Psoas muscle (tissue), 8 donors: ENCODE results near the gene SETD1A. TPM values are rescaled to one million over a fixed set of nuclear protein-coding genes. Genes with fewer than 3 reads are reported as not detected.

Source experiments
- ATAC-seq, 4 donors: fragments of 200-7000 bp; cut with Tn5 transposase; one replicate each; pipeline ENCODE4 v1.9.1; 2020; ENCODE audit warnings: moderate library complexity in 3 of 4, mild to moderate bottlenecking in 2 of 4
- DNase-seq, 2 donors: peaks; one replicate each; pipeline ENCODE4 v3.0.0-alpha.2; 2020
- H3K27ac ChIP-seq: fragments of 200-600 bp; one replicate; pipeline ENCODE4 v1.8.0; 2022
- H3K27me3 ChIP-seq, 3 donors: fragments of 200-600 bp in 1 of 3; one replicate each; pipeline versions ENCODE4 v1.6.1 to v1.8.0; 2013 to 2022; ENCODE audit warnings: low read length in 2 of 3, mild to moderate bottlenecking in 2 of 3, moderate library complexity in 1 of 3; ENCODE audit not compliant: insufficient read depth in 3 of 3
- H3K36me3 ChIP-seq, 2 donors: fragments of 200-600 bp in 1 of 2; one replicate each; pipeline versions ENCODE4 v1.6.1 to v1.8.0; 2013 to 2022; ENCODE audit warnings: low read depth in 1 of 2, mild to moderate bottlenecking in 1 of 2, moderate library complexity in 1 of 2; ENCODE audit not compliant: insufficient read depth in 1 of 2
- H3K4me1 ChIP-seq: fragments of 200-600 bp; one replicate; pipeline ENCODE4 v1.8.0; 2022
- H3K4me3 ChIP-seq: fragments of 200-600 bp; one replicate; pipeline ENCODE4 v1.8.0; 2022; ENCODE audit warnings: mild to moderate bottlenecking
- H3K9me3 ChIP-seq: fragments of 200-600 bp; one replicate; pipeline ENCODE4 v1.8.0; 2022
- CTCF ChIP-seq: fragments of 200-600 bp; IDR thresholded peaks from one replicate; pipeline ENCODE4 v1.8.0; 2022; ENCODE audit warnings: antibody characterized with exemption
- WGBS, 3 donors: extraction: QIAGEN DNeasy Blood & Tissue Kit; methylation state at CpG; one replicate each; pipeline versions ENCODE4 v1.1.6 to v1.1.7; 2013; 5-methylcytosine and 5-hydroxymethylcytosine counted together
- intact Hi-C, 2 donors: fragments of 100-400 bp; cut with DNase I; formaldehyde crosslinking; loops; one replicate each; pipeline versions ENCODE4 v1.11.0 to v1.14.2; 2022
- polyA plus RNA-seq, 3 donors: library from polyadenylated mRNA; stranded (reverse); fragments of 200-250 nt; gene quantifications; one replicate each; pipeline ENCODE4 v1.2.3, GENCODE V29; 2013
- total RNA-seq, 4 donors: library from RNA; stranded (reverse); fragmentation: NEBNext Ultra II Directional in 2 of 4; extraction: Animal tissue kit (Norgen Biotek cat#: 25700) in 2 of 4; gene quantifications; one replicate each; pipeline versions ENCODE4 v1.2.1 to v1.2.4, GENCODE V29; 2021 to 2023
- donor health status: healthy with polysubstance abuse.
- donor health status: DM: no; HTN: no; CAD: no; lungs with moderate emphysema.
- donor health status: Bipolar disorder and iron deficiency.
- donor health status: healthy.
- donor health status: DM: yes; HTN: yes; CAD: no.
- donor health status: DM: no; HTN: no; CAD: no.
- donor health status: DM: no; HTN: no; CAD: no.
- donor health status: DM: yes; HTN: yes; CAD: no.

The SETD1A gene
- total and polyA plus RNA-seq, 7 donors: 7.9 to 19.0 (median 14.9) TPM

- Histone ChIP-seq H3K36me3 (no peaks in the 10 kb centered on the region), H3K27me3 (no peaks in the 10 kb centered on the region), H3K9me3 (no peaks in the 10 kb centered on the region), H3K4me3 (no peak overlapping the region), H3K4me1 (no peaks in the 10 kb centered on the region), H3K27ac (no peak overlapping the region)
- WGBS, 3 donors: 70 to 82% (median 76%) methylated on average over 6 of the region's 6 CpGs
- ATAC-seq (no peak), DNase-seq (no peak)
- intact Hi-C loops: no loop called here
- TF ChIP-seq CTCF: no peak
Measured at GRCh38 chr16:31023627-31024226, 66.2 kb downstream of the SETD1A start.

DNA sequence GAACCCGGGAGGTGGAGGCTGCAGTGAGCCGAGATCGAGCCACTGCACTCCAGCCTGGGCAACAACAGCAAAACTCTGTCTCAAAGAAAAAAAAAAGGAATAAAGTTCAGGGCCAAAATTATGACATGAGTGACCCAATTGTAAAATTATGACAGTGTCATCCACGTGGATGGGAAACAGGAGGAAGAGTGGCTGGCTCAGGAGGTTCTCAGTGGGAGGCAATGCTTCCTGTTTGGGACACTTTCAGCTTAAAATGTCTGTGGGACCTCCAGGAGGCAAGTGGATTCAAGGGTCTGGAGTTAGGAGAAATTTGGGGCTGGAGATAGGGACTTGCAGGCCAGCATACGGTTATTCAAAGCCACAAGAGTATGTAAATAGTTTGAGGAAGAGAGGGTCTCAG, 67.8 kb downstream of the SETD1A start:
- H3K27me3 ChIP-seq: no peaks in the 10 kb centered on the region
- ATAC-seq: no peak
- H3K4me1 ChIP-seq: no peaks in the 10 kb centered on the region
- no peak overlapping the region for H3K4me3 ChIP-seq
- WGBS, 3 donors: 73 to 86% (median 76%) methylated on average over 5 of the region's 5 CpGs
- H3K36me3 ChIP-seq: no peaks in the 10 kb centered on the region
- no peak overlapping the region for H3K27ac ChIP-seq
- no peak for DNase-seq
- no peaks in the 10 kb centered on the region for H3K9me3 ChIP-seq
- intact Hi-C loops: no loop called here
- no peak for TF ChIP-seq CTCF

GRCh38 chr16:31029272-31029671, 71.7 kb downstream of the SETD1A start:
- no peaks in the 10 kb centered on the region for H3K9me3 ChIP-seq
- intact Hi-C loops: no loop called here
- DNase-seq: no peak
- TF ChIP-seq CTCF: no peak
- no peak overlapping the region for H3K27ac ChIP-seq
- H3K4me3 ChIP-seq: no peak overlapping the region
- no peaks in the 10 kb centered on the region for H3K27me3 ChIP-seq
- no peaks in the 10 kb centered on the region for H3K36me3 ChIP-seq
- H3K4me1 ChIP-seq: peaks cover 1% of the 10 kb centered on the region
- 68 to 78% (median 68%) methylated on average over 5 of the region's 5 CpGs for WGBS, 3 donors
- ATAC-seq: no peak

GRCh38 chr16:31031276-31031675, 73.7 kb downstream of the SETD1A start:
- Histone ChIP-seq H3K4me1 (peaks cover 10% of the 10 kb centered on the region), H3K9me3 (no peaks in the 10 kb centered on the region), H3K27ac (peak overlapping the region; percentile 96), H3K4me3 (no peak overlapping the region), H3K36me3 (peaks cover 0 to 19% of the 10 kb centered on the region in 2 donors), H3K27me3 (no peaks in the 10 kb centered on the region)
- ATAC-seq (no peak), DNase-seq (no peak)
- WGBS, 3 donors: 75 to 86% (median 79%) methylated on average over 4 of the region's 4 CpGs
- no peak for TF ChIP-seq CTCF
- intact Hi-C loops: loop anchor here in 1 of 2 donors (5.0 kb wide), 1 partner anchor 34 kb away; no protein-coding TSS in a partner anchor
